ENCODE measurements around the gene CCNI2. TPM values are rescaled to one million over a fixed set of nuclear protein-coding genes. Genes with fewer than 3 reads are reported as not detected.

Gene CCNI2
- total RNA-seq, 1 experiment from 2014 or later = 1.4 TPM

GRCh38 chr5:132767150-132767549 lies 19.9 kb downstream of the CCNI2 start:
- no peak for ATAC-seq
- TF ChIP-seq SP1 (IDR thresholded peaks at IDR 0.05; ENCODE audit: low read depth) = no peak
- no peak for TF ChIP-seq CBX3 (IDR thresholded peaks at IDR 0.05; ENCODE audit: low read depth)
- no peak for TF ChIP-seq REST (IDR thresholded peaks at IDR 0.05; ENCODE audit: low read depth)
- no peak for TF ChIP-seq YY1 (IDR thresholded peaks at IDR 0.05; ENCODE audit: extremely low read depth, insufficient replicate concordance, low read depth, low read length)
- TF ChIP-seq SRF (IDR thresholded peaks at IDR 0.05; ENCODE audit: low read depth) = no peak
- TF ChIP-seq SIN3A (IDR thresholded peaks at IDR 0.05; ENCODE audit: low read depth) = no peak
- TF ChIP-seq EZH2phosphoT487 (IDR thresholded peaks at IDR 0.05; ENCODE audit: borderline replicate concordance) = no peak
- TF ChIP-seq FOSL1 (IDR thresholded peaks at IDR 0.05; ENCODE audit: low read depth) = no peak
- TF ChIP-seq, protein P1, sequence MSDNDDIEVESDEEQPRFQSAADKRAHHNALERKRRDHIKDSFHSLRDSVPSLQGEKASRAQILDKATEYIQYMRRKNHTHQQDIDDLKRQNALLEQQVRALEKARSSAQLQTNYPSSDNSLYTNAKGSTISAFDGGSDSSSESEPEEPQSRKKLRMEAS (IDR thresholded peaks at IDR 0.05) = no peak
- no peak for TF ChIP-seq ZFX (IDR thresholded peaks at IDR 0.05)
- no peak for TF ChIP-seq EZH2 (IDR thresholded peaks at IDR 0.05)
- no peak for TF ChIP-seq ZNF274 (IDR thresholded peaks at IDR 0.05; ENCODE audit: low read depth, low read length)
- Histone ChIP-seq H3K4me2 (ENCODE audit: low read length) (no peak overlapping the region), H3K9me3 (ENCODE audit: control insufficient read depth in 1 of 2, insufficient read depth in 1 of 2, low read depth in 1 of 2, low read length in 2 of 2) (no peaks in the 10 kb centered on the region), H3K9me2 (ENCODE audit: insufficient read depth) (no peaks in the 10 kb centered on the region), H3K27ac (ENCODE audit: low read depth, low read length) (no peak overlapping the region), H4K20me1 (ENCODE audit: insufficient read depth) (no peaks in the 10 kb centered on the region), H3K4me3 (replicated peaks in 1 of 2; ENCODE audit: low read depth in 1 of 2, low read length in 2 of 2) (no peak overlapping the region), H3K36me3 (ENCODE audit: control insufficient read depth in 1 of 2, insufficient read depth in 2 of 2, low read length in 2 of 2) (peaks cover 4 to 5% of the 10 kb centered on the region in 2 experiments; a peak in 1 of 4 replicates), H3K4me1 (ENCODE audit: control insufficient read depth in 1 of 2, insufficient read depth in 2 of 2, low read length in 2 of 2) (peaks cover 6 to 7% of the 10 kb centered on the region in 2 experiments; a peak in 1 of 4 replicates), H3K79me2 (ENCODE audit: insufficient read depth, low read length) (peaks cover 7% of the 10 kb centered on the region; the same call in 1 of the 2 replicates), H3K9ac (ENCODE audit: low read length) (no peak overlapping the region), H2AFZ (ENCODE audit: low read depth, low read length, poor library complexity, severe bottlenecking) (no peak overlapping the region), H3K27me3 (ENCODE audit: insufficient read depth, low read length) (no peaks in the 10 kb centered on the region)
- intact Hi-C loops (cut with micrococcal nuclease) = no loop called here
- ChIA-PET RAD21 (ENCODE audit: low non-redundant PET in 1 of 2, low total read pairs in 2 of 2, uncharacterized antibody in 2 of 2, unreplicated experiment in 2 of 2) (no interaction called here), CTCF (no interaction called here), POLR2A (interaction anchor here (0.8 kb wide), 1 partner anchor 10 kb away, joined by 3 read pairs; the partner anchor contains the start of gene SEPTIN8)
- no TSS peak for BruUV-seq (replicated peaks)
- DNase-seq (ENCODE audit: low read depth, low spot score) = no peak
